HG03039 (cell line): Measurements from ENCODE around the gene TMEM121B.
"Not testable (repeated sequence)": the region's sequence is repeated elsewhere in the genome, so short reads cannot be mapped to it uniquely, and the experiment has no call there.

ENCODE experiments used
- ATAC-seq: cut with Tn5 transposase; IDR thresholded peaks from one replicate; pipeline ENCODE4 v1.9.1; 2021; ENCODE audit warnings: mild to moderate bottlenecking, moderate library complexity; ENCODE audit not compliant: unreplicated experiment

The TMEM121B gene

GRCh38 chr22:17121233-17122195 is at the start of gene TMEM121B:
TMEM121B (minus strand) TSS chr22:17121360; CDS start chr22:17121127, 233 bp downstream.
- ATAC-seq: no peak

DNA sequence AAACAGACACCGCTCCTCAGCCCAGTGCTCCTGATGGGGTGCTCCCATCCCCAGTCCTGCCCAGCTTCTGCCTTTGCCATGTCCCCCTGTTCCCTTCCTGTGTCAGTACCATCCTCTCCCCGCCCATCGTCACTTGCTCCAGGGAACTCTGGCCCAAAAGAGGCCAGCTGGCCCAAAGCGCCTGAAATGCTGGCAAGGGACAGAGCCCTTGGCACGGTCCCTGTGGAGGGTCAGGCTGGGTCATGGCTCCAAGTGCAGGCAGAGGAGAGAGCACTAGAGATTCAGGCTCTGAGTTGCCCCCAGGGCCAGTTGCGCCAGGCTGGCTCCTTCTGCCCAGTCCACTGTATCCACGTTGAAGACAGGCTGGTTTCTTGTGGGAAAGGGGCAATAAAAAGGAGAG is 46.3 kb upstream of the TMEM121B start:
- no peak for ATAC-seq

- ATAC-seq: no peak
These were observed 43.3 kb upstream of the TMEM121B start for GRCh38 chr22:17164392-17165024.

GRCh38 chr22:17162731-17163130 is 41.6 kb upstream of the TMEM121B start:
- no peak for ATAC-seq

DNA sequence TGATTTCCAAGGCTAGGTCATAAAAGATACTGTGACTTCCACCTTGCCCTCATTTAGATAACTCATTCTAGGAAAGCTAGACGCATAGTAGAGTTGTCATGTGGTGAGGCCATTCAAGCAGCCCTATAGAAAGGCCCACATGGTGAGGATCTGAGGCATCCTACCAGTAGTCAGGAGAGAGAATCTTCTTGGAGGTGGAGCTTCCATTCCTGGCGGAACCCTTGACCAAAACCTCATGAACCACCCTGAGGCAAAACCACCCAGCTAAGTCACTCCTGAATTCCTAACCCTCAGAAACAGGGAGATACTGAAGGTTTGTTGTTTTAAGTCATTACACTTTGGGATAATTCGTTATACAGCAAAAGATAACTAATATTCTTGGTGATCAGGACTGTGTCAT is 40.8 kb upstream of the TMEM121B start:
- no peak for ATAC-seq

DNA sequence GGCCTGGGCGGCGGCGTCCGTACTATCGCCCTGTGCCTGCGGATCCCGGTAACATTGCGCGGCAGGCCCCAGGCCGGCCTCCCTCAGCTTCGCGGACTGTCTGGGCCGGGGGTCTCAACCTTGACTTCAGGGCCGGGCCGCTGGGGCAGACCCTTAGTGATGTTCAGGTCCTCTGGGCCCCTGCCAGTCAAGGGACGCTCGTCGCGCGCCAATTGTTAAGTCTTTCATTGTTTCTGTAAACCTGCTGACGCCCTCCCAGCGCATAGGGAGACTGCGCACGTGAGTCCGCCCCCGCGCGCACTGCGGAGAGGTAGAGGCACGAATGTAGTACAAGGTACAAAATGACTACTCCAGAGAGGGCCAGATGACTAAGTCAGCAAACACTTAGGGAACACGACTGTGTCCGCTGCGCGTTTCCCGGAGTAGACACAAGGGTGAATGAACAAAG is 38.4 kb upstream of the TMEM121B start:
- peak; percentile 3 for ATAC-seq

DNA sequence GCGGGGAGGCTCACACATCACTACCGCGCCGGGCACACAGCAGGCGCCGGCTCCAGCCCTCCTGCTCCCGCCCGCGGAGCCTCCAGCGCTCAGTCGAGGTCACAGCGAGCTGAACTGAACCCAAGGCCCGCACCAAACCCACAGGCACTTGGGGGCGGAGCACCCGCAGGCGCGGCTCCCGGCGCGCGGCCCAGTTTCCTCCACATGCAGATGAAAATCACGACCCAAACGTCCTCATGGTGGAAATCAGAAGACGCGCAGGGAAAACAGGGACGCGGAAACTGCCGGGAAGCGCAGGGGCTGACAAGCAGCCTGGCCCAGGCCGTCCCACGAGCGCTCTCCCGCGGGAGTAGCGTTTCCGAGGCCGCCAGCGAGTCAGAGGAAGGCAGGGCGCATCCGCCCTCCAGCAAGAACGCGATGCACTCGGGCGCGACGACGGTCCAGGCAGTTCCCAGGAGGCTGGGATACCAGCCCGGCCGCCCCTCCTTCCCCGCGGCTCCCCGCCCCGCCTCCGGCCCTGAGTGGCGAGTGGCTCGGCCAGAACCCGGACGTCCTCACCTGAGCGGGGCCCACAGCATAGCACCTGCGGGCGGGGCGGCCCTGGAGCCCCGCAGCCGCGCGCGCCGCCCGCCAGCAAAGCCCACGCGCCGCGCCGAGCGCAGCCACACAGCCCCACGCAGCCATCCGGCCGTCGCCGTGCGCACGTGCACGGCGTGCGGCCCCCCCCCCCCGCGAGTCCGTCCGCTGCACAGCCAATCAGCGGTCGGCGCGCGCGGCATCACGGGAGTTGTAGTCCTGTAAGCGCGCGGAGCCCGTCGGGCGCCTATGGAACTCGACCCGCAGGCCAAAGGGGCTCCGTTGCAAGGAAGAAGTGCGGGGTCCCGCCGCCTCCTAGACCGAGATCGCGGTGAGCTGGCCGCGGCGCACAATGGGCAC is 37.7 kb upstream of the TMEM121B start, which contains the start of gene HDHD5:
Gene HDHD5, minus strand, starts transcription at position 710 of the 936 bp plus-strand sequence. Its CDS starts 26 bp downstream, at position 684.
- ATAC-seq: peak; percentile 63

- ATAC-seq: no peak
These were observed 37.0 kb upstream of the TMEM121B start for GRCh38 chr22:17158176-17158567.

GRCh38 chr22:17157714-17158113 is 36.6 kb upstream of the TMEM121B start:
- no peak for ATAC-seq

DNA sequence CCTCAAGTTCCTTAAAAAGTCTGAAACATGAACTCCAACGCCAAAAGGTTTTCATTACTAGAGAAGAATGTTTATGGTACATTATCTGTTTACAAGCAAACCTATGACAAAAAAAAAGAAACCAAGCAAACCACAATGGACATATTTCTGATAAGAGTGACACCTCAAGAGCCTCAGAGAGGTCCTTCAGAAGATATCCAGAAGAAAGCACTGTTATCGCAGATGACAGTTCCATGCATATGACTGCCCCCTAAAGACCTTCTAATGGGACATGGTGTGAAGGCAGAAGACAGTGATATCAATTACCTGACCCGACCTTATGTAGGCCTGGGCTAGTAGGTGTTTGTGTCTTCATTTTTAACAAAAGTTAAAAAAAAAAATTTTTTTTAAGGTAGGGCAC is 34.8 kb upstream of the TMEM121B start:
- ATAC-seq: no peak

DNA sequence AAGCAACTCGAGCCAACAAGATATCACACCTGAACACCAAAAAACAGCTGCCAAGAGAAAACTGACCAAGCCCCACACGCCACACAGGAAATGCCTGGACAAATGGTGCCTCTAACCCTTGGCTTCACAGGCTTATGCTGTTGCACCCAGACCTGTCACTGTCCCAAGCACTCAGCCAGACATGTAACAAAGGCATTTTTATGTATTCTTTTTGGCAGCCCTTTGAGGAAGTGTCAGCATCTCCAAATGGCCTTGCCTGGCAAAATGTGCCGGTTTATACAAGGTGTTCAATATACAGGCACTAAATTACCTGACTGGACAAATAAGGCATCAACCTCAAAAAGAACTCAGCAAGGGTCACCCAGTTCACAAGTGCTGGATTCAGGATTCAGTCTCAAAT is 31.8 kb upstream of the TMEM121B start:
- no peak for ATAC-seq

GRCh38 chr22:17152340-17152739 is 31.2 kb upstream of the TMEM121B start:
- ATAC-seq: no peak

DNA sequence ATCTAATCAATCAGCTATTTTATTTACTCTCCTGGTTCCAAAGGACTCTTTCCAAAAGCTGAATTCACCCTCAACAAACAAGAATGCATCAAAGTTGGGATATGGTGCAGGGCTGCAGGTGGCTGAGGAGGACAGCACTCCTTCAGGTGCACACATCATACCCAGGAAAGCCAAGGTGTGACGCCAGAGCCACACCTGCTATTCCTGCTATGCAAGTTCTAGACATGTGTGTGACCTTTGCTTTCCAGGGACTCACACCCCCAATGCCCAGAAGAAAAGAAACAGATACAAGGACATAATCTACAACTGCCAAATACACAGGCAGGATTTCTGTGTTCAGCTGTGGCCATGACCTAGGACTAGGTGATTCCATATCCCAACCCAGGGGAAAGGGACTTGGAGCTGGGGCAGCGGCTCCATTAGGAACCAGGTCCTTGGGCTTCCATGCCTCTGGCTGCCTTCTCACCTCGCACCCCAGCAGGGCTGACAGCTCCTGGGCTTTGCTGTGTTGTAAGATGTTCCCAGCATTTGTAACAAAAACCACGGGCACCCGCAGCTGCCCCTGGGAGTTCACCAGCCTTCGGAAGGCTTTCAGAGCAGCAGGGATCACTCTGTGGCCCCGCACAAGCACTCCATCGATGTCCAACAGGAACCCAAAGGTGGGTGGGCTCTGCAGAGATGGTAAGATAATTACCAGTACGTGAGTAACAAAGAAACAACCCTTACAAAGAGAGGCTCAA is 28.1 kb upstream of the TMEM121B start:
- no peak for ATAC-seq

- ATAC-seq: not testable (repeated sequence)
These were observed 26.3 kb upstream of the TMEM121B start for GRCh38 chr22:17147458-17147857.

- ATAC-seq: no peak
These were observed 24.0 kb upstream of the TMEM121B start for GRCh38 chr22:17145021-17145680.

DNA sequence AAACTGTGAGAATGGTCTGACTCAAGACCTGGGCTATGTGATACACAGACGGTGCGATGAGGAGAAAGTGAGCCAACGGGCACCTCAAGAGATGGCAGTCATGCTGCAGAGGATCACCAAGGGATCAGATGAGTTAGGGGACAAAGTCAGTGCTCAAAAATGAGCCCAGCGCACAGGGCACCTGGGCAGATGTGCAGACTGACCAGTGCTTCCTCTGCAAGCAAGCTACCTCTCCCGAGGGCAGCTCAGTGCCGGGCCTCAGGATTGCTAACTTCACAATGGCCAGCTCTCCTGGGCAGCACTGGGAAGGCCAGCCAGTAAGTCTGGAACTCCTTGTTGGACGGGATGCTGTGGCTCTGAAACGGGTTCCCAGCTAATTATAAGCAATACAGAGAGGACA is 22.7 kb upstream of the TMEM121B start:
- no peak for ATAC-seq

DNA sequence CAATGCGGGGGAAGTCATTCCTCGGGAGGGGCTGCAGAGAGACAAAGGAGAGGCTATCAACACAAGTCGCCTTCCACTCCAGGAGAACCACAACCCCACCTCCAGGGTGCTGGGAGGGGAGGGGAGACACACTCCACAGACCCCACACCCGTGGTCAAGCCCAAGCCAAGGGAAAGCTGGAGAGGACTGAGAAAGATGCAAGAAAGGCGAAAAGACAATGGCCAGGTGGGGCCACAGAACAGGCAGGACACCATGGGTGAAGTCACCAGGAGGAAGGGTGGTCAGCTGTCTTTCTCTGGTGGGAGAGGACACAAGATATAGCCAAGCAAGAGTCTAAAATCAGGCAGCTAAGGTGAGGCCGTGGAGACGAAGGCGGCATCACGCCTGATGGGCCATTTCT is 21.9 kb upstream of the TMEM121B start:
- ATAC-seq: no peak

GRCh38 chr22:17140826-17141766 is 19.9 kb upstream of the TMEM121B start:
- ATAC-seq: no peak
